ENCODE measurements around the gene ADCYAP1.

Gene ADCYAP1

GRCh38 chr18:910247-910646, 5.6 kb downstream of the ADCYAP1 start:
- no peak for DNase-seq (ENCODE audit: low read depth in 2 of 2)

- no peak for DNase-seq (ENCODE audit: low read depth in 2 of 2)
Measured at GRCh38 chr18:911025-911424, 6.4 kb downstream of the ADCYAP1 start.

GRCh38 chr18:911486-911885, 6.8 kb downstream of the ADCYAP1 start:
- DNase-seq (ENCODE audit: low read depth in 2 of 2) = no peak

GRCh38 chr18:916562-916961, 11.9 kb downstream of the ADCYAP1 start:
- DNase-seq (ENCODE audit: low read depth in 2 of 2) = no peak

- no peak for DNase-seq (ENCODE audit: low read depth in 2 of 2)
Measured at GRCh38 chr18:919078-919477, 14.4 kb downstream of the ADCYAP1 start.

- DNase-seq (ENCODE audit: low read depth in 2 of 2) = no peak
Measured at GRCh38 chr18:923144-923866, 18.6 kb downstream of the ADCYAP1 start.

- no peak for DNase-seq (ENCODE audit: low read depth in 2 of 2)
Measured at GRCh38 chr18:924987-925386, 20.3 kb downstream of the ADCYAP1 start.

- no peak for DNase-seq (ENCODE audit: low read depth in 2 of 2)
Measured at GRCh38 chr18:926946-927345, 22.3 kb downstream of the ADCYAP1 start.

- DNase-seq (ENCODE audit: low read depth in 2 of 2) = no peak
Measured at GRCh38 chr18:933082-933481, 28.4 kb downstream of the ADCYAP1 start.

GRCh38 chr18:934518-935133, 30.0 kb downstream of the ADCYAP1 start:
- no peak for DNase-seq (ENCODE audit: low read depth in 2 of 2)

GRCh38 chr18:936941-937340, 32.3 kb downstream of the ADCYAP1 start:
- DNase-seq (ENCODE audit: low read depth in 2 of 2) = no peak

- DNase-seq (ENCODE audit: low read depth in 2 of 2) = no peak
Measured at GRCh38 chr18:939166-939565, 34.5 kb downstream of the ADCYAP1 start.

GRCh38 chr18:939958-940357, 35.3 kb downstream of the ADCYAP1 start:
- no peak for DNase-seq (ENCODE audit: low read depth in 2 of 2)

GRCh38 chr18:941331-941730, 36.7 kb downstream of the ADCYAP1 start:
- DNase-seq (ENCODE audit: low read depth in 2 of 2) = no peak

- no peak for DNase-seq (ENCODE audit: low read depth in 2 of 2)
Measured at GRCh38 chr18:944440-944839, 39.8 kb downstream of the ADCYAP1 start.

- DNase-seq (ENCODE audit: low read depth in 2 of 2) = no peak
Measured at GRCh38 chr18:949724-950631, 45.3 kb downstream of the ADCYAP1 start.

GRCh38 chr18:950882-951495, 46.3 kb downstream of the ADCYAP1 start:
- no peak for DNase-seq (ENCODE audit: low read depth in 2 of 2)

GRCh38 chr18:955384-956066, 50.9 kb downstream of the ADCYAP1 start:
- no peak for DNase-seq (ENCODE audit: low read depth in 2 of 2)

- no peak for DNase-seq (ENCODE audit: low read depth in 2 of 2)
Measured at GRCh38 chr18:957829-958228, 53.2 kb downstream of the ADCYAP1 start.

- no peak for DNase-seq (ENCODE audit: low read depth in 2 of 2)
Measured at GRCh38 chr18:959854-960253, 55.2 kb downstream of the ADCYAP1 start.

Measured in stimulated activated CD4-positive, alpha-beta T cell treated with anti-CD3 and anti-CD28 coated beads, Interleukin-15, amount 100 ng/mL, for 48 hours (primary cell).